A549 (cell line): ENCODE data around the gene RYR1.

Experiments
- CEBPB ChIP-seq, 2 experiments: fragments of >200 bp in 1 of 2; sonication (Bioruptor Twin) in 1 of 2; formaldehyde crosslinking in 1 of 2; IDR thresholded peaks; 2 replicates each; pipeline ENCODE4 v1.6.1; 2012 to 2016
- CTCF ChIP-seq: fragments of >200 bp; sonication (Bioruptor Twin); formaldehyde crosslinking; IDR thresholded peaks from 3 replicates; pipeline ENCODE4 v1.5.1; 2016
- EP300 ChIP-seq, 2 experiments: fragments of >200 bp; sonication (Bioruptor Twin); formaldehyde crosslinking; IDR thresholded peaks; 2 replicates in 1 of 2; 3 replicates in 1 of 2; pipeline ENCODE4 v1.6.1; 2016 to 2017
- NFE2L2 ChIP-seq: fragments of 150-350 bp; conservative IDR thresholded peaks from 2 replicates; pipeline ENCODE4 v1.6.1; 2014; ENCODE audit warnings: low read length
- PBX3 ChIP-seq: IDR thresholded peaks from 2 replicates; pipeline ENCODE4 v1.6.1; 2012
- POLR2A ChIP-seq: IDR thresholded peaks from 2 replicates; pipeline ENCODE4 v1.6.1; 2012; ENCODE audit warnings: mild to moderate bottlenecking, low read length
- REST ChIP-seq: fragments of 200-600 bp; sonication (generic); IDR thresholded peaks from 2 replicates; pipeline ENCODE4 v1.6.1; 2016; ENCODE audit warnings: antibody characterized with exemption, mild to moderate bottlenecking, moderate library complexity
- SMC3 ChIP-seq: fragments of >200 bp; sonication (Bioruptor Twin); formaldehyde crosslinking; IDR thresholded peaks from 3 replicates; pipeline ENCODE4 v1.6.1; 2018; ENCODE audit warnings: inconsistent platforms
- TP53 ChIP-seq: fragments of 250-450 bp; sonication (Bioruptor Pico); IDR thresholded peaks from 2 replicates; pipeline ENCODE4 v1.5.0; 2021; ENCODE audit warnings: mild to moderate bottlenecking, moderate library complexity
- USF2 ChIP-seq: fragments of 450-650 bp; IDR thresholded peaks from 2 replicates; pipeline ENCODE4 v1.6.1; 2014; ENCODE audit warnings: antibody characterized with exemption

GRCh38 chr19:38577826-38578225, 144.3 kb downstream of the RYR1 start:
- TF ChIP-seq CTCF, result no peak
- no peak for TF ChIP-seq TP53 (CRISPR knock-in tag)
- TF ChIP-seq PBX3, result no peak
- no peak for TF ChIP-seq CEBPB (IDR thresholded peaks at IDR 0.05)
- TF ChIP-seq REST, result no peak
- TF ChIP-seq SMC3, result no peak
- no peak for TF ChIP-seq EP300 (IDR thresholded peaks at IDR 0.05)
- TF ChIP-seq POLR2A, result no peak
- TF ChIP-seq NFE2L2, result no peak
- TF ChIP-seq USF2, result no peak
